ENCODE measurements around the gene UBAC2.

GRCh38 chr13:99389520-99390304, 189.1 kb downstream of the UBAC2 start:
- no peak for TF ChIP-seq CTCF (IDR thresholded peaks at IDR 0.05)
- TF ChIP-seq POLR2AphosphoS5 (IDR thresholded peaks at IDR 0.05): no peak

All from suprapubic skin (tissue), 3 donors.